OCI-LY1 (cell line): ENCODE measurements around the gene ZSCAN31.

ENCODE experiments used
- H2AFZ ChIP-seq: fragments of 200-600 bp; sonication (generic), shearing (Covaris generic); 2 replicates; pipeline ENCODE4 v1.6.0; 2014; ENCODE audit warnings: antibody characterized with exemption, mild to moderate bottlenecking, low read length
- H3F3A ChIP-seq: fragments of 200-600 bp; sonication (generic), shearing (Covaris generic); 2 replicates; pipeline ENCODE4 v1.6.0; 2014; ENCODE audit warnings: mild to moderate bottlenecking, antibody characterized with exemption, low read length, moderate library complexity; ENCODE audit not compliant: insufficient read depth
- H3K27ac ChIP-seq: fragments of 200-600 bp; sonication (generic); 2 replicates; pipeline ENCODE4 v1.5.1; 2014; ENCODE audit warnings: low read length, mixed run types, mild to moderate bottlenecking, low read depth; ENCODE audit not compliant: poor library complexity, severe bottlenecking
- H3K27me3 ChIP-seq: fragments of 200-600 bp; sonication (generic); 2 replicates; pipeline ENCODE4 v1.6.0; 2014; ENCODE audit warnings: antibody characterized with exemption, mild to moderate bottlenecking, low read length, moderate library complexity; ENCODE audit not compliant: insufficient read depth
- H3K36me3 ChIP-seq: fragments of 200-600 bp; sonication (generic); 2 replicates; pipeline ENCODE4 v1.6.1; 2014; ENCODE audit warnings: mild to moderate bottlenecking, antibody characterized with exemption, low read length, moderate library complexity, mixed read lengths; ENCODE audit not compliant: insufficient read depth
- H3K4me1 ChIP-seq: fragments of 200-600 bp; sonication (generic); 2 replicates; pipeline ENCODE4 v1.5.1; 2014; ENCODE audit warnings: mild to moderate bottlenecking, low read length, moderate library complexity; ENCODE audit not compliant: insufficient read depth, severe bottlenecking
- H3K4me2 ChIP-seq: fragments of 200-600 bp; sonication (generic), shearing (Covaris generic); 2 replicates; pipeline ENCODE4 v1.6.1; 2014; ENCODE audit warnings: low read length
- H3K4me3 ChIP-seq: fragments of 200-600 bp; sonication (generic); 2 replicates; pipeline ENCODE4 v1.5.1; 2014; ENCODE audit warnings: low read length, low read depth, mild to moderate bottlenecking, mixed read lengths; ENCODE audit not compliant: poor library complexity, severe bottlenecking
- H3K79me2 ChIP-seq: fragments of 200-600 bp; shearing (Covaris generic); 2 replicates; pipeline ENCODE4 v1.6.1; 2016; ENCODE audit warnings: mixed run types, low read length, mixed read lengths; ENCODE audit not compliant: insufficient read depth
- H3K9ac ChIP-seq: fragments of 200-600 bp; sonication (generic), shearing (Covaris generic); 2 replicates; pipeline ENCODE4 v1.6.1; 2014; ENCODE audit warnings: mild to moderate bottlenecking, low read length, mixed read lengths
- H3K9me2 ChIP-seq: fragments of 200-600 bp; sonication (generic), shearing (Covaris generic); 2 replicates; pipeline ENCODE4 v1.6.1; 2014; ENCODE audit warnings: low read depth, mild to moderate bottlenecking, low read length, mixed read lengths
- H3K9me3 ChIP-seq: fragments of 200-600 bp; shearing (Covaris generic); 2 replicates; pipeline ENCODE4 v1.6.1; 2014; ENCODE audit warnings: low read length, mixed read lengths
- H4K20me1 ChIP-seq: fragments of 200-600 bp; sonication (generic), shearing (Covaris generic); 2 replicates; pipeline ENCODE4 v1.6.0; 2016; ENCODE audit warnings: mild to moderate bottlenecking, low read length; ENCODE audit not compliant: insufficient read depth
- CTCF ChIP-seq: fragments of 200-600 bp; sonication (generic), shearing (Covaris generic); IDR thresholded peaks from 2 replicates; pipeline ENCODE4 v1.5.1; 2017; ENCODE audit warnings: mild to moderate bottlenecking, antibody characterized with exemption, low read length, moderate library complexity, mixed read lengths
- EZH2 ChIP-seq: fragments of 200-600 bp; sonication (generic), shearing (Covaris generic); IDR thresholded peaks from 2 replicates; pipeline ENCODE4 v1.8.0; 2017; ENCODE audit warnings: borderline replicate concordance, mixed run types, mild to moderate bottlenecking, antibody characterized with exemption, low read length, moderate library complexity, mixed read lengths

ZSCAN31 gene

DNA sequence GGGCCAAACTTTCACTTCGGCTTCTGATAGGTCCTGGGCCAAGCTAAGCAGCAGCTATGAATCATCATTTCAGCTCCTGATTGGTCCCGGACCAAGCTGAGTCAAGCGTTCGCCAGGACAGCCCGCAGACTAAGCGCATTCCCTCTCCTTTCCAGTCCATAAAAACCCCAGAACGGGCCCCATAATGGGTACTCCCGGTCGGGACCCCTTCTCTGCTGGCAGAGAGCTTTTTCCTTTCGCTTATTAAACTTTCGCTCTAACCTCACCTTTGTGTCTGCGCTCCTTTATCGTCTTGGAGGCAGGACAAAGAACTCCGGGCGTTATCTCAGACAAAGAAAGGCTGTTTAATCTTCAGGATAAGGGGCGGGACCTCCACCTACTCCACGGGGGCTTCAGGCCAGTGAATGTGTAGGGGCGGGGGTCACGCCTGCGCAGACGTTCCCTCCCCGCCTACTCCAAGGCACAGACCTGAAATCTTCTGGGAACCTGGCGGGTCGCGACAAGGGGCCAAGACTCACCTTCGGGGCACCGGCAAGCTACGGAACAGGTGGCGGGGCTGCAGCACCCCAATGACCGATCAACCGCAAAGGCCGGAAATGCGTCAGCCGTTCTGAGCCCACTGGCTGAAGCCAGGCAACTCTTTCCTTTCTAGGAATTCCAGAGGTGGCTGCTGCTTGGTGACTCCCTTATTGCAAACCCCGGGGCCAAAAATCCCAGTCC lies at the start of gene ZSCAN31:
TSS of gene ZSCAN31 (minus strand) at position 585 of the 720 bp plus-strand sequence. CDS start 6,465 bp downstream, outside the sequence.
- TF ChIP-seq CTCF (no peak), EZH2 (no peak)
- Histone ChIP-seq H3K27ac (peak within 1 kb of the TSS; percentile 90), H3K9me3 (peaks cover 6% of the 10 kb centered on the region; the same call in 1 of the 2 replicates), H2AFZ (peak within 1 kb of the TSS; percentile 77), H3K36me3 (no peaks in the 10 kb centered on the region), H3K27me3 (no peaks in the 10 kb centered on the region), H3K9ac (peak within 1 kb of the TSS; percentile 68), H3K4me2 (peak within 1 kb of the TSS; percentile 91), H4K20me1 (no peaks in the 10 kb centered on the region), H3K4me1 (peaks cover 40% of the 10 kb centered on the region), H3K79me2 (no peaks in the 10 kb centered on the region), H3K4me3 (peak within 1 kb of the TSS; percentile 76), H3K9me2 (no peaks in the 10 kb centered on the region), H3F3A (no peaks in the 10 kb centered on the region)

DNA sequence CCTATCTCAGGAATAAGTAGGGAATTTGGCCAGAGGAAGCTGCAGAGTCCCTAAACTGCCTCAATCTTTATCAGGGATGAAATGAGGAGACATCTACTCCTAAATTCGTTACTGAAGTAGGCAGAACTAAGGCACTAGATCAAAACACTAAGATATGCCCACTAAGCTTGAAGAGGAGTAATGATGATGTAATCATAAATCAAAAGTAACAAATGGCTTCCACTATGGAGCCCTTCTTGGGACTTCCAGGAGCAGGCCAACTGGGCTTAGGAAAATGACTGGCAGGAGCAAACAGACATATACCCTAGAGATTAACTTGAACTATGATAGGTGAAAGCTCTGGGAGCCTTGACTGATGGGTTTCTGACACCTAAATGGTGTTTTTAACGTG lies 48.2 kb upstream of the ZSCAN31 start:
- peaks cover 4% of the 10 kb centered on the region for H3K9me3 ChIP-seq
- H3K9me2 ChIP-seq, result no peaks in the 10 kb centered on the region
- H3K36me3 ChIP-seq, result peaks cover 72% of the 10 kb centered on the region
- no peaks in the 10 kb centered on the region for H4K20me1 ChIP-seq
- peaks cover 17% of the 10 kb centered on the region for H3K4me1 ChIP-seq
- no peak overlapping the region for H3K4me3 ChIP-seq
- TF ChIP-seq EZH2 (no peak), CTCF (no peak)
- 0 out of 2 replicates have a peak, but pooled peaks cover 9% of the 10 kb centered on the region for H3F3A ChIP-seq
- no peak overlapping the region for H2AFZ ChIP-seq
- H3K27me3 ChIP-seq, result no peaks in the 10 kb centered on the region
- H3K9ac ChIP-seq, result no peak overlapping the region; the same call in 1 of the 2 replicates
- peak overlapping the region; percentile 65 for H3K4me2 ChIP-seq
- H3K27ac ChIP-seq, result peak overlapping the region; percentile 59
- H3K79me2 ChIP-seq, result no peaks in the 10 kb centered on the region

- Histone ChIP-seq H2AFZ (no peak overlapping the region), H3K79me2 (no peaks in the 10 kb centered on the region), H3K9me2 (no peaks in the 10 kb centered on the region), H3K4me3 (peak overlapping the region; percentile 53), H3K9me3 (peaks cover 8% of the 10 kb centered on the region), H3K9ac (peak overlapping the region; percentile 42), H3K4me1 (peaks cover 17% of the 10 kb centered on the region), H3K36me3 (peaks cover 72% of the 10 kb centered on the region), H3F3A (0 out of 2 replicates have a peak, but pooled peaks cover 9% of the 10 kb centered on the region), H4K20me1 (no peaks in the 10 kb centered on the region), H3K4me2 (peak overlapping the region; percentile 65), H3K27me3 (no peaks in the 10 kb centered on the region), H3K27ac (peak overlapping the region; percentile 59)
- TF ChIP-seq CTCF (peak; percentile 51; the same call in 1 of the 2 replicates), EZH2 (no peak)
These were observed 47.5 kb upstream of the ZSCAN31 start for GRCh38 chr6:28383235-28384142.
